Femur (tissue), 1 donor: ENCODE results near the gene SACM1L.
"Not testable (repeated sequence)": the region's sequence is repeated elsewhere in the genome, so short reads cannot be mapped to it uniquely, and the experiment has no call there.

Experiments
- DNase-seq: peaks from one replicate; pipeline ENCODE4 v3.0.0-alpha.2; 2017

Gene SACM1L

GRCh38 chr3:45746165-45746776, 57.1 kb downstream of the SACM1L start:
- no peak for DNase-seq

- DNase-seq = no peak
These were observed 57.8 kb downstream of the SACM1L start for GRCh38 chr3:45746777-45747622.

- no peak for DNase-seq
These were observed 58.9 kb downstream of the SACM1L start for GRCh38 chr3:45748068-45748467.

GRCh38 chr3:45749036-45749600, 59.9 kb downstream of the SACM1L start:
- DNase-seq = not testable (repeated sequence)

- DNase-seq = no peak
These were observed 60.7 kb downstream of the SACM1L start for GRCh38 chr3:45749880-45750279.

GRCh38 chr3:45751537-45752242, 62.5 kb downstream of the SACM1L start:
- DNase-seq = no peak

GRCh38 chr3:45753095-45753494, 63.9 kb downstream of the SACM1L start:
- DNase-seq = no peak

- no peak for DNase-seq
These were observed 65.3 kb downstream of the SACM1L start for GRCh38 chr3:45754461-45754860.

GRCh38 chr3:45756055-45756454, 66.9 kb downstream of the SACM1L start:
- no peak for DNase-seq

GRCh38 chr3:45757141-45757540, 67.9 kb downstream of the SACM1L start:
- not testable (repeated sequence) for DNase-seq

- DNase-seq = no peak
These were observed 69.7 kb downstream of the SACM1L start for GRCh38 chr3:45758871-45759270.

- DNase-seq = no peak
These were observed 70.7 kb downstream of the SACM1L start for GRCh38 chr3:45759851-45760250.

GRCh38 chr3:45760878-45761711, 71.9 kb downstream of the SACM1L start:
- DNase-seq = peak; percentile 51

GRCh38 chr3:45761831-45762230, 72.6 kb downstream of the SACM1L start:
- DNase-seq = no peak

- no peak for DNase-seq
These were observed 73.6 kb downstream of the SACM1L start for GRCh38 chr3:45762647-45763302.

- DNase-seq = no peak
These were observed 74.1 kb downstream of the SACM1L start for GRCh38 chr3:45763303-45763675.

- no peak for DNase-seq
These were observed 76.2 kb downstream of the SACM1L start for GRCh38 chr3:45765266-45765851.

GRCh38 chr3:45765958-45766357, 76.8 kb downstream of the SACM1L start:
- DNase-seq = no peak

GRCh38 chr3:45771166-45771775, 82.1 kb downstream of the SACM1L start:
- DNase-seq = no peak

GRCh38 chr3:45771831-45772230, 82.6 kb downstream of the SACM1L start:
- no peak for DNase-seq
